HS-27A (cell line): ENCODE measurements around the gene DPH1.
"Not testable (repeated sequence)": the region's sequence is repeated elsewhere in the genome, so short reads cannot be mapped to it uniquely, and the experiment has no call there.

Source experiments
- DNase-seq: peaks from one replicate; pipeline ENCODE4 v3.0.0-alpha.2; 2012; ENCODE audit warnings: low read depth, missing footprints

DPH1 gene

DNA sequence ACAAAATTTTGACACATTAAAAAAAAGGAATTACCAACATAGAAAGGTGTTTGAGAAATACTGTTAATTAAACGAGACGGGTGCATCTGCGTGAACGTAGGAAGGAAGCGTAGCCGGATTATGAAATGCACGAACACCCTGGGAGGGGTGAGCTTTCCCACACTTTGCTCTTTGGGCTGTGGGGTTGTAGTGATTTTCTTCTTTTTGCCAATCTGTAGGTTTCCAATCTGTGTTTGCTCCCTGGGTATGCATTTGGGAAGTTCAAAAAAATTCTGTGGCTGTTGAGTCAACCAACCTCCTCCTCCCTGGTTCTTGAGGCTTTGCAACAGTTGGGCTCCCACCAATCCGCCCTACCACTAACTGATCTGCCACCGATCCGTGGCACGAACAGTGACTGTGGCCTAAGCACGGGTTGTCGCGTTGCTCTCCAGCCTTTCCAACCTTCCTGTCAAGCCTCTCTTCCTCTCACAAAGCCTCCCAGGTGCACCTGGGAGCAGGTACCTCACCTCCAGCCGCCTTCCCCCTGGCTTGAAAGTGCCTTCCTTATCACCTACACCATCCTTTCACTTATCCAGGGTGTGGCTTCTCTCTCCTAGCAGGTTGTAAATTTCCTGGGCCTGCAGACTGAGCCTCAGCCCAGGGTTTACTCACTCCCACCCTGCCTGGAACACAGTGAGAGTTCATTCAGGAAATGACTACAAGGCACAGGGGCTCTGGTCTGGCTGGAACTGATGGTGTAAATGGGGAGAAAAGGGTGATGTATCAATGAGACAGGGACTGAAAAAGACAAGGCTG is 21.4 kb upstream of the DPH1 start:
- no peak for DNase-seq

DNA sequence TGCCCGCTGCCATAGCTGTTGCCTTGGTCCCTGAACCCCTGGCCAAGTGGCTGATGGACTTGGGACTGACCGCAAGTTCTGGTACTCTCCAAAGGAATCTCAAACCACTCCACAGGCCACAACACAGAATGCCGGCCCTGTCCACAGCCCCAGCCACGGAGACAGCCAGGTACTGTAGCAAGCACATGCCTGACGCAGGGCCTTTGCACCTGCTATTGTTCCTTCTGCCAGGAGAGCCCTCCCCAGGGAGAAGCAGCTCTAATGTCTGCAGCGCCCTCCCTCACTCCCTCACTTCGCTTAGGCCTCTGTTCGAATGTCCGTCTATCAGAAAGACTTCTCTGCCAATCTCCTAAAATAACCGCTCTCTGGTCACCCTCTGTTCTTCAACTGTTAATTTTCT is 20.2 kb upstream of the DPH1 start:
- no peak for DNase-seq

DNA sequence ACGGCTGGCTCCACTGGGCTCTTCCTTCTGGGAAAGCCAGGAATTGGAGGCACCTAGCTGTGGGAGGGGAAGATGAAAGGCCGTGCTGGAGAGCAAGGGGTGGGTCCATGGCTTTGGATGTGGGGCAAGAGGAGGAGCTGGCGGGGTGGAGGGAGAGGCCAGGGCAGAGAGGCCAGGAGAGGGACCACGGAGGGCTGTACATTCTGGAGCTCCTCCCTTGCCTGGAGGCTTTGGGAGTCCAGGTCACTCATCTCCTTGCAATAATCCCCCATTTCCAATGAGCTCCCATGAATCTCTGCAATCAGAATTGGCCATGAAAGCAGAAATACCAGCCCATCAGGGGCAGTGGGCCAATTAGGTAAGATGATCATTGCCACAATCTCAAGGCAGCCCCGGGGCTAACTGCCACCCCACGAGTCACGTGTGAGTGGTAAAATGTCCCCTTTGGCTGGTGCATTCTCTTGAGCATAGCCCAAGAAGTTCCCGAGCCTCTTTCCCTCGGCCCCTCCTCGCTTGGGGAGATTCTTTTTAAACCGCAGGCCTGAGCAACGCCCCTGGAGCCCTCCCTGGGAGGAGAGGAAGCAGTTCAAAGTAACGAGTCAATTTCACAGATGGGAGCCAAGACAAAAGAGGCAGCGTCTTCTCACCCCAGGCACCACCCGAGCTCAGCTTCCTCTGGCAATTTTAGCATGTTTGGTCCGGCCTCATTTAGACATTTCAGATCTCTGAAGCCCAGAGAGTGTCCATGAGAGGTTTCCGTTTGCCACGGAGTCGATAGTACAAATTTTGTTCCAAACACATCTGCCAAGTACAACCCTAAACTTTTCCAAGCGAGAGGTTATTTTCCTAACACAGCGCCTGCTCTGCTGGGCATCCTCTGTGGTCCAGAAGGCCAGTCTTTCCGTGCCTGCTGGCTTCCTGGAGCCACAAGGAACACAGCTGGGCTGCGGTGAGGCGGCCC is 18.3 kb upstream of the DPH1 start:
- no peak for DNase-seq

DNA sequence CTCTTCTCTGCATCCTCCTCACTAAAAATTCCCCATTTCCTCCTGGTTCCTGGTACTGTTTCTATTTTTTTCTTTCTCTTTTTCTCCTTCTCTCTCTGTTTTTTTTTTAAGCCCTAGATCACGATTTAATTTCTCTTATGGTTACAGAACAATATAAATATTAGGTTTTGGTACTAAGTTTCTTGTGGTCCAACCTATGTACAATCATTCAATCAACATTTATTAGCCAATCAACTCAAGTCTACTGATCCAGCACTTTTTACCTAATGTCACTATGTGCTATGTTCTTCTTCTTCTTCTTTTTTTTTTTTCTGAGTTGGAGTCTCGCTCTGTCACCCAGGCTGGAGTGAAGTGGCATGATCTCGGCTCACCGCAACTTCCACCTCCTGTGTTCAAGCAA is 17.5 kb upstream of the DPH1 start:
- no peak for DNase-seq

DNA sequence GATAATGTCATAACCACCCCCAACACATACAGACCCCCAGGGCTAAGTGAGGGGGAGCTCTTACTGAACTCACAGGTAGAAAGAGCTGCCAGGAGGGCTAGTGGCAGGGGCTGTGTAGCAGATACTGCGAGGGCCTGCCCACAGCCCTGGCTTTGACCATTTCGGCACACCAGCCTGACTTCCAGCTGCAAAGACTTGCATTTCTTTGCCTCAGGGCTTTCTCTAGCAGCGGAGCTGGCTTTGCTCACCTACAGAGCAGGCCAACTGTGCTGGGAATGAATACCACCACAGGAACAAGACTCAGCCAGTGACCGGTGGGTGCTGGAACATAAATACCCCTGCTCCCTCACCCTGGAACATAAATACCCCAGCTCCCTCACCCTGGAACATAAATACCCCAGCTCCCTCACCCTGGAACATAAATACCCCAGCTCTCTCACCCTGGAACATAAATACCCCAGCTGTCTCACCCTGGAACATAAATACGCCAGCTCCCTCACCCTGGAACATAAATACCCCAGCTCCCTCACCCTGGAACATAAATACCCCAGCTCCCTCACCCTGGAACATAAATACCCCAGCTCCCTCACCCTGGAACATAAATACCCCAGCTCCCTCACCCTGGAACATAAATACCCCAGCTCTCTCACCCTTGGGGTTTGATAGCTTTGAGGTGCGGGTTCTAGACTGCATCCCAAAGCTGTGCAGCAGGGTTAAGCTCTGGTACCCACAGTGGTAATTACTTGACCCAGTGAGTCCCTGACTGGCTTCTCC is 16.5 kb upstream of the DPH1 start:
- not testable (repeated sequence) for DNase-seq

DNA sequence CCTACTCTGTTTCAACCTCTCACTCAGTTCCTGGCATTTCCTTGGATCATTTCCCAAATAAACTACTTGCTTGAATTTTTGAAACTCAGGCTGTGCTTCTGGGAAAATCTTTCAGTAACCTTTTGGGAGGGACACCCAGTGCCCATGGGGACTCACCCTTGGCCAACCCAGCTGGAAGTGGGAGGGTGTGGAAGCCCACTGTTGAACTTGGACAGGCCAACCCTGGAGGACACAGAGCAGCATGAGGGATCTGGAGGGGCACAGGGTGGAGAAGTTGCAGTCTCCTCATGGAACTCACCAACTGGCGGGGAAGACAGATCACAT is 16.0 kb upstream of the DPH1 start:
- DNase-seq = no peak

DNA sequence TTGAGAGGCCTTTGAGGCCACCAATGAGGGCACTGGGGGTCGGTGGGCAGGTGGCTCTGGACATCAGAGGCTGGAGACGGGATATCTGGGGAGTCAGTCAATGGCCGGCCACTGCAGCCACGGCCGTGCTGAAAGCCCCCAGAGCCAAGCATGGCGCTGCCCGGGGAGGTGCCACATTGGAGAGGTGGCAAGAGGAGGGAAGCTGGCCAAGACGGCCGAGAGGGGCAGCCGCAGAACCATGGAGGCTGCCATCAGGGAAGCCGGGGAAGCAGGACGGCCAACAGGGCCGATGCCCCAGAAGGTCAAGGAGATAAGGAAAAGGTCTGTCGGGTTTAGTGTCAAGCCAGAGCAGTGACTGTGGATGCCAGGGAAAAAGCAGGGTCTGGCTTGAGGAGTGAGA is 14.6 kb upstream of the DPH1 start:
- DNase-seq = no peak

DNA sequence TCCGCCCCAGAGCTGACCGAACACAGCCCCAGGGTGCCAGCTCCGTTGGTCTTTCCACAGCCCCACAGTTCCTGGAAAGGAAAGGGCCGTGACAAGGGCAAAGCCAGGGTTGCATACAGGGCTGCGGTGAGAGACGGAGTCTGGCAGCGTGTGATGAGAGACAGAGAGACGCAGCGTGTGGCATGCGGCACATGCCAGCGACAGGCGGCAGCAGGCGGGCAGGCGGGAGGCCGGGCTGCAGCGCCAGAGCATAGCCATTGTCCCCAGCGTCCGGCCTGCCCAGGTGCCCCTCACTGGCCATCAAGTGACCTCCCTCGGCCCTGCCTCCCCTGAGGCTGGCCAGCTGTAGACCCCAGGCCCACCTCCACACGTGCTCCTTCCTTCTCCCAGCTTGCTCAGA is 13.5 kb upstream of the DPH1 start:
- no peak for DNase-seq

DNA sequence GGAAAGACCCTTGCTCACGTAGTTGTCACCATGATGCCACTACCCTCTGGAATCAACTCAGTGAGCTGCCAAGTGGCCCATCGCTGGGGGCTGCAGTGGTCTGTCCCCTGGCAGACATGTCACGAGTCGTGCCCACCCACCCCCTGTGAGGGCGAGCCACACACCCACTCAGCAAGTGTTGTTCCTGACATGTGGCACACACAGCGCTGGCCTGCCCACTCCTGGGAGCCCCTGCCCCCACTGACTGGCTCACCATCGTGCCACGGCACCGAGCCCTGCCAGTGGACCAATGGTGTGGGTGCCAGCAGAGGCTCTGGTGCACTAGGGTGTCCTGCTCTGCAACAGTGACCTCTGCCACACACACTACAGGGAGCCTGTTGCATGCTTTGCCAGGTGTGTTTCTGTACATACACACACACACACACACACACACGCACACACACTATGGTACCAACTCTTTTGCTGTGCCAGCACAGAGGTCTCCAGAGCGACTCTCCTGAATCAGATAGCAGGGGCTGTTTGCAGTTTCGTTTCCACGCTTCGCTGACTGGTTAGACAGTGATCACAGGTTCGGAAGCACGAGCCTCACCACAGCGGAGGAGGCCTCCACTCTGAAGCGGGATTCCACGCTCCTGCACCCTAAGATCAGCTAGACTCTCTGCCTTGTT is 12.5 kb upstream of the DPH1 start:
- DNase-seq = no peak

DNA sequence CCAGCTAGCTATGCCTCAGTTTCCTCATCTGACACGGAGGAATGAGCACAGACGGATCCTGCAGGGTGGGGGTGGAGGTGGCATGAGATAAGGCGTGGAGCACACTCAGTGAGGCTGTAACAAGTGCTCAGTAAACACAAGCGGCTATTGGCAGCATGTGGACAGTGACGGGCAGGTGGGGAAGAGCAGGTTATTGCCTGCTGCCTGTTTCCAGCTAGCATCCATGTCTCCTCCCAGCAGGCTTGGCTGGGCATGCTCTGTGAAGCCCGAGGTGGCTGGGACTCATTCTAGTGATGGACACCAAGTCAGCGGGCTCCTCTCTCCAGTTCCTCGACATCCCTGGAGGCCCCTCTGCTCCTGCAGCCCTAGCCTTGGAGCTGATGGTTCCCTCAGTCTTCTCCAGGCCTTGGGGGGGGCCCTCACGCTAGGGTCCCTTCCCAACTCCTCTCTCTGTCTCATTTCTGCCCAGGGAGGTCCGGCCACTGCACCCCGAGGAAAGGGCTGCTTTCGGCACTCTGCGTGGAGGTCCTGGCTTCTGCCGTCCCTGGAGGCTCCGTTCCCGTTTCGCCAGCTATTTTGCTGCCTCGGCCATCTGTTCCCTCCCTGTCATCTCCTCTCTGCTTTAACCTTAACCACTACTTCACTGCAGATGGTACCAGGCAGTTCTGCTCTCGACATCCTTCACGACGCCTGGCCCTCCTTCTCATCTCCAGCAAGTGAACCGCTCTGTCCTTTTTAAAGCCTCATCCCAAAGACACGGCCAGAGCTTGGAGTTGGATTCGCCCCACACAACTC is 11.0 kb upstream of the DPH1 start:
- no peak for DNase-seq

DNA sequence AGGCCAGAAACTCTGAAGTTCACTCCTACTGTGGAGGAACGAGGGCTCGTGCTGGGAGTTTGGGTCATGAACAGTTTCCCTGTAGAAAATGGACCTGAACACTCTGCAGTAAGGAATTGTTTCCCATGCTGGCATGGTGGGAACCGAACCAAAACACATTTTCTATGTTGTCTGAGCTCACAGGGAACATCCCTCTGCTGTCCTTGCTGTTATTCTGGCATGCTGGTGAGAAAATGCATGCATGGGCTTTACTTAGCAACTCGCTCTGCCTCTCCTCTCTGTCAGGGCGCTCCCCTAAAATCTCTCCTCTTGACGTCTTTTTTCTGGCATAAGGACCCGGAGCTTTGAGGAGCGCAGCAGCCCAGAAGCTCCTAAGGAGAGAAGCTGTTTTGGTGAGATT is 10.2 kb upstream of the DPH1 start:
- no peak for DNase-seq

DNA sequence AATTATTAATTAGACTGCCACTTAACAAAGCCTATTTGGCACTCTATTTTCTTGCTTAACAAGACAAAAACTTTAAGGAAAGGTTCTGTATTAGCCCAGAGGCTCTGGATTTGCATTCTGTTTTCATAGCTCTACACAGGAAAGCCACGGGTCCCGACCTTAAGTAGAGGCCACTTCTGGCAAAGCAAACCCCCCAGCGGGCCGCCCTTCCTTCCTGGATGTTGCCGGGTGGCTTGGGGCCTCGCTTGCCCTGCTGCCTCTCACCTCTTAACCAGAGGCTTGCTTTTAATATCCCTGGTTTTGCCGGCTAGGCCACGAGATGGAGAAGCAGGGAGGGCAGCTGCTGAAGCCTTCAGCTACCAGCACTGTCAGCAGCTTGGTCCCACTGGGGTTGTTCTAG is 9.2 kb upstream of the DPH1 start:
- no peak for DNase-seq

DNA sequence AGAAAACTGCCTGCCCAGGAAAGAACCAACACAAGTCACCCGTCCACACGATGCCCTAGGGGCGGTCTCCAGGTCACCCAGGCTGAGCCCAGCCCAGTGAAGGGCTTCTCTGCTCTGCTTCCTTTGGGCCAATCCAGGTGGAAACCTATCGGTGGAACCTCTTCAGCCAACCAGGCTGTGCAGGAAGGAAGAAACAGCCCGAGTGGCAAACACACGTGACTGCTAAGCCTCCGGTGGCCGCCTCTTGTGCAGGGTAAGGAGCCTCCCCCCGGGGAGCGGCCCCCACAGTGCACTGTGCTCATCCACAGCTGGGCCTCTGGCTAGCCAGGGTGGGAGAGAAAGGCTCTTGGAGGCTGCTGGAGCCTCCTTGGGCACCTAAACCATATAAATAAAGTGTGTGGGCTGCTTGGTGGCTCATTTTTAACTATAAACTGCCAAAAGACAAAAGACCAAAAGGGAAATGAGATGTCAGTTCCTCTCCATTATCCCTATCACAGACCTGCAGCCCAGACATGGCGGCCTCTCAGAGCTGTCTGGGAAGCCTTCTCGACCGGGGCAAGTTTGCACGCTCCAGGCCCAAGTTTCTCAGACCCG is 7.2 kb upstream of the DPH1 start:
- DNase-seq = no peak

DNA sequence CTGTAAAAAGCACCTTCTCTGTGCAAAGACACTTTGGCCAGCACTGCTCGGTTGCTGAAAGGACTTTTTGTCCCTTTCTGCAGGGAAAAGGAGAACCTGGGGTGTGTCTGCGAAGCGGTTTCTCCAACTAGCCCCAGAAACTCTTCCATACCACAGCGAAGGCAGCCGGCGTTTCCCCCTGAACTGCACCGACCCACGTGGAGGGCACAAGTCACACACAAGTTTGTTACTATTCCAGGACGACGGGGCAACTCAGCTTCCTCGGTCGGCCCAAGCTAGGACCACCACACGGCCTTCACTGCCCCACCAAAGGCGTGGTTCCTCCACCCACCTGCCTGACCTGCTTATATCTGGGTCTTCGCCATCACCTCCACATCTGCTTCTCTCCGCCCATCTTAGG is 6.7 kb upstream of the DPH1 start:
- no peak for DNase-seq

DNA sequence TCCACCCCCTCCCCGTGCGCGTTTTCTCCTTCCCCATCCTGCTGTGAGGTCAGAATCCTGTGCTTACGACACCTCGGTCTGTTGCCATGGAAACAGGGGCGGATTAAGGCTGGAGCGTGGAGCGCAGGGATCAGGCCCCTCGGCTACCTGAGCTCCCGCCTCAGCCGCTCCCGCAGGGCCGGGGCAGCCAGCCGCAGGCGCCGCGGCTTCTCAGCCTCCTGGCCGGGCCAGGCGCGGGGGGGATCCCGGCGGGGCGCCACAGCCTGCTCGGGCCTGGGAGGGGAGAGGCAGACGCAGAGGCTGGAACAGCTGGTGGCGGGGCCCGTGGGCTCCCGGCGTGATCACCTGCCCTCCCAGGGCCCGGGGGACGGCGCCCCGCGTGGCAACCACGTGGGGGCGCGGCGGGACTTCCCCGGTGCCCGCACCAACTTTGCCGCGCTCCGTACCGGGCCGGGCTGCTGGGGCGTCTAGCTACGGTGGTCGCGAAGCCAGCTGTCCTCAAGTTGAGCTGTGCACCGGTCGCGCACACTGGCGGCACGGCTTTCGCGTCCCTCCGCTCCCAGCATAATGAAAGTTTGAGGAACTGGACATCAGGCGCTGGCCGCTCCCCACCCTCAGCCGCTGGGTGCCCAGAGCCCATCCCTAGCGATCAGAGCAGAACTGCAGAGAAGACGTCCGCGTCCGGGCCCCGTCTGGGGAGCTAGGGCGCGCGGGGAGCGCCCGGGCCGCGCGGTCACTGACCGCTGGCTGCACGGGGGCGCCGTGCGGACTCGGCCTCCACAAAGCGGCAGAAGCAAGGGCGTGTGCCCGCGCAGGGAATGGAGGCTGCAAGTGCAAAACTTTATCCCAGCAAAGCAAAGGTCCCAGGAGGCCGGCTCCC is 6.0 kb upstream of the DPH1 start:
- no peak for DNase-seq

DNA sequence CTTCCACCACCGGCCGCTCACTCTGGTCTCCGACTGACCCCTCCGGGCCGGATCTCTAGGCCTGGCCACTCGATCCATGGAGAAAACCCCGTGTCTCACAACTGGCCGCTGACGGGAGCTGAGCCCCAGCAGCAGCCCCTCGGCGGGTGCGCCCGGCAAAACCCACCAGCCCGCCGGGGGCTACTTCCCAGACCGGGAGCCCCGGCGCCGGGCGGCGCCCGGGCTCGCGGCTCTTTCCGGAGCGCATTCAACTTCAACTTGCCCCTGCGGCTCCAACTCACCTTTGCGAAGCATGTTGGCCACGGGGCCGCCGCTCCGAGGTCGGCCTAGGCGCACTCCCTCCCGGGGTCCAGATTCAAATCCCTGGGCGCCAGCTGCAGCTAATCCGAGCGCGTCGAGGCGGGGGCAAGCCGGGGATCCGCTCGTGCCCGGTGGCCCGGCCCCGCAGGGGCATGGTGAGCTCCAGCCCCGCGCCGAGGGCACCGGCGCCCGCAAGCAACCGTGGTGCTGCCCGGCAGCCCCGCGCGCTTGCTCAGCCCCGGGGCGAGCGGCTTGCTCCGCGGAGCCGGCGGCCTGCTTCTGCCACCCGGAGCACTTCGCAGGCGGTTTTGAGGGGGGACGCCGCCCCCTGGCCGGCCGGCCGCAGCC is 5.3 kb upstream of the DPH1 start:
- no peak for DNase-seq

DNA sequence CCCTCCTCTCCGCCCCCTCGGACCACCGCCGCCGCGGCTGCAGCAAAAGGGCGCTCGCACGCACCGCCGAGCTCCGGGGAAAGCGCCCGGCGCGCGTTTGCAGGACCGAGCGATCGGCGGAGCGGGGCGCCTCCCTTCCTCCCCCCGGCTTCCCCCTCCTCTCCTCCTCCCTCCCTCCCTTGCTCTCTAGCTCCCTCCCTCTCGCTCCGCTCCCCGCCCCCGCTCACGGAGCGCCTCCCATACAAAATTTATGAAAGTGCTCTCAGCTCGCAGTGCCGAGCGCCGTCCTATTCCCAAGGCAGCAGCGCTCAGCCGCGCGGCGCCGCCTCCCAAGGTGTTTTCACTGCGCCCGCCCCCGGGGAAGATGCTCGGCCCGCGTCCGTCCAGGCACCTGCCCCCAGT is 4.7 kb upstream of the DPH1 start, which contains the start of gene RTN4RL1:
RTN4RL1 (minus strand) TSS at position 115 of the 402 bp plus-strand sequence. CDS start 469 bp downstream, outside the sequence.
- DNase-seq = no peak

DNA sequence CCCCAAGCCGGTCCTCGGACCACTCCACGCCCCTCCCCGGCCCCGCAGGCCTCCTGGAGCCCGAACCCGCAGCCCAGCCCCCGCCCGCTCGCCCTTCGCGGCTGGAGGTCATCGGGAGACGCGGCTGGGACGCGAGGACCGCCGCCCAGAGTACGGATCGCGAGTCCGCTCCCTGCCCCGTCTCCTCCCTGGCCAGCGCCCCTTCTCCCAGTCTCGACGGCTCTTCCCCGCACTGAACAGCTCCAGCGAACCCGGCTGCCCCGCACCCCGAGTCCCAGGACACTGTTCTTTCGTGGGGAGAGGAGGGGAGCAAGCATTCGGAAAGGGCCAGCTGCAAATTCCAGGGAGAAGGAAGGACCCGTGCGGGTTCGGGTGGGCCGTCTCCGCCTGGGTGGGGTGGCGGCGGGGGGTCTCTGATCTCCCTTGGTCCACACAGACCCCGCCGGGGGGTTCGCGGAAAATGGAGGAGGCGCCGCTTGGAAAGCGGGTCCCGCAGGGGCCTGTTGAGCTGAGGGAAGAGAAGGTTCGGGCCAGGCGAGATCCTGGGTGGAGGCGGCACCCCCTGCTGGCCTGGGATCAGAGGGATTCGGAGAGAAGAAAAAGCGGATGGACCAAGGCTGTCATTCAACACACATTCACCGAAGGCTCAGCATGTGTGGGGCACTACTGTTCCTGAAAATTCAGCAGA is 4.2 kb upstream of the DPH1 start:
- DNase-seq = no peak
